ENCODE measurements around the gene CIRBP. TPM values are rescaled to one million over a fixed set of nuclear protein-coding genes. Genes with fewer than 3 reads are reported as not detected.
A peak's percentile ranks its signal among the peaks of the same experiment; 100 is the strongest.

Gene CIRBP
- total RNA-seq, 4 donors from 2014 or later = 389 to 640 (median 576) TPM

- Histone ChIP-seq H3K9me3 (no peaks in the 10 kb centered on the region), H3K4me1 (peaks cover 11 to 83% (median 80%) of the 10 kb centered on the region in 4 donors), H3K36me3 (peaks cover 6 to 44% (median 38%) of the 10 kb centered on the region in 3 donors), H3K4me3 (peak overlapping the region; percentile 72 to 81 (median 77)), H3K27me3 (no peaks in the 10 kb centered on the region), H3K27ac (peak overlapping the region; percentile 93 to 100 (median 98))
- 60 to 67% methylated on average over 26 of the region's 26 CpGs for WGBS, 2 donors
- DNase-seq (ENCODE audit: low spot score in 2 of 2) = no peak
- TF ChIP-seq CTCF (IDR thresholded peaks at IDR 0.05) (no peak), POLR2A (IDR thresholded peaks at IDR 0.05) (no peak), EP300 (IDR thresholded peaks at IDR 0.05) (no peak)
Measured at GRCh38 chr19:1270854-1271527, 1.9 kb downstream of the CIRBP start.

GRCh38 chr19:1271528-1272422 lies 2.6 kb downstream of the CIRBP start:
- peak overlapping the region; percentile 34 to 100 (median 96) for H3K27ac ChIP-seq

GRCh38 chr19:1272423-1273262 lies 3.5 kb downstream of the CIRBP start:
- WGBS, 2 donors = 54 to 58% methylated on average over 33 of the region's 33 CpGs
- DNase-seq (ENCODE audit: low spot score in 2 of 2) = no peak
- Histone ChIP-seq H3K27me3 (no peaks in the 10 kb centered on the region), H3K36me3 (peaks cover 6 to 52% (median 38%) of the 10 kb centered on the region in 3 donors), H3K4me3 (peak overlapping the region in 1 of 4 donors; percentile 75), H3K4me1 (peaks cover 8 to 77% (median 72%) of the 10 kb centered on the region in 4 donors), H3K9me3 (no peaks in the 10 kb centered on the region), H3K27ac (peak overlapping the region in 3 of 4 donors; percentile 91 to 99 (median 93))
- TF ChIP-seq CTCF (IDR thresholded peaks at IDR 0.05) (no peak), EP300 (IDR thresholded peaks at IDR 0.05) (no peak), POLR2A (IDR thresholded peaks at IDR 0.05) (no peak)

More at GRCh38 chr19:1271528-1272422, 2.6 kb downstream of the CIRBP start:
- Histone ChIP-seq H3K36me3 (peaks cover 6 to 44% (median 38%) of the 10 kb centered on the region in 3 donors), H3K27me3 (no peaks in the 10 kb centered on the region), H3K4me1 (peaks cover 11 to 83% (median 79%) of the 10 kb centered on the region in 4 donors), H3K9me3 (no peaks in the 10 kb centered on the region), H3K4me3 (peak overlapping the region in 2 of 4 donors; percentile 75 to 81)
- DNase-seq (ENCODE audit: low spot score in 2 of 2) = no peak
- 70 to 73% methylated on average over 36 to 37 of the region's 37 CpGs for WGBS, 2 donors
- no peak for TF ChIP-seq POLR2A (IDR thresholded peaks at IDR 0.05)
- no peak for TF ChIP-seq EP300 (IDR thresholded peaks at IDR 0.05)
- no peak for TF ChIP-seq CTCF (IDR thresholded peaks at IDR 0.05)

GRCh38 chr19:1273263-1274041 lies 4.3 kb downstream of the CIRBP start:
- TF ChIP-seq POLR2A (IDR thresholded peaks at IDR 0.05) (no peak), EP300 (IDR thresholded peaks at IDR 0.05) (no peak), CTCF (IDR thresholded peaks at IDR 0.05) (no peak)
- H3K9me3 ChIP-seq = no peaks in the 10 kb centered on the region
- H3K36me3 ChIP-seq = peaks cover 6 to 60% (median 38%) of the 10 kb centered on the region in 3 donors
- H3K4me3 ChIP-seq = no peak overlapping the region
- peak overlapping the region in 3 of 4 donors; percentile 91 to 99 (median 99) for H3K27ac ChIP-seq
- peaks cover 8 to 69% (median 64%) of the 10 kb centered on the region in 4 donors for H3K4me1 ChIP-seq
- H3K27me3 ChIP-seq = no peaks in the 10 kb centered on the region
- DNase-seq (ENCODE audit: low spot score in 2 of 2) = no peak
- WGBS, 2 donors = 74 to 82% methylated on average over 23 to 25 of the region's 25 CpGs
